HFFc6 (cell line): Measurements from ENCODE around the gene CCDC33. TPM values are rescaled to one million over a fixed set of nuclear protein-coding genes. Genes with fewer than 3 reads are reported as not detected.

Experiments used
- DNase-seq: peaks from one replicate; pipeline ENCODE4 v3.0.0-alpha.2; 2018
- H3K27ac Mint-ChIP-seq: 2 replicates; pipeline ENCODE4 v1.8.0; 2020; ENCODE audit warnings: mild to moderate bottlenecking, mixed read lengths
- H3K27me3 Mint-ChIP-seq: 2 replicates; pipeline ENCODE4 v1.8.0; 2021; ENCODE audit warnings: mild to moderate bottlenecking, moderate library complexity, mixed read lengths; ENCODE audit not compliant: insufficient read depth
- H3K36me3 Mint-ChIP-seq: 2 replicates; pipeline ENCODE4 v1.8.0; 2021; ENCODE audit warnings: low read depth, mixed read lengths
- H3K4me1 Mint-ChIP-seq: 2 replicates; pipeline ENCODE4 v1.8.0; 2020; ENCODE audit warnings: low read depth, mixed read lengths
- H3K4me3 Mint-ChIP-seq: 2 replicates; pipeline ENCODE4 v1.8.0; 2020; ENCODE audit warnings: mild to moderate bottlenecking, moderate library complexity, mixed read lengths
- H3K9me3 Mint-ChIP-seq: 2 replicates; pipeline ENCODE4 v1.8.0; 2020; ENCODE audit warnings: mild to moderate bottlenecking, mixed read lengths
- CTCF ChIP-seq: fragments of 200-600 bp; sonication (generic); IDR thresholded peaks from 2 replicates; pipeline ENCODE4 v1.5.0; 2021; ENCODE audit warnings: antibody characterized with exemption, mild to moderate bottlenecking
- total RNA-seq, 6 experiments: library from RNA; stranded (reverse); fragmentation: NEBNext Ultra II Directional; extraction: Animal tissue kit (Norgen Biotek cat#: 25700); gene quantifications; 2 replicates in 1 of 6; 3 replicates in 5 of 6; pipeline ENCODE4 v1.2.3, GENCODE V29; 2021

CCDC33 gene
- total RNA-seq, 6 experiments from 2014 or later, result 0.30 TPM; not detected in 5

DNA sequence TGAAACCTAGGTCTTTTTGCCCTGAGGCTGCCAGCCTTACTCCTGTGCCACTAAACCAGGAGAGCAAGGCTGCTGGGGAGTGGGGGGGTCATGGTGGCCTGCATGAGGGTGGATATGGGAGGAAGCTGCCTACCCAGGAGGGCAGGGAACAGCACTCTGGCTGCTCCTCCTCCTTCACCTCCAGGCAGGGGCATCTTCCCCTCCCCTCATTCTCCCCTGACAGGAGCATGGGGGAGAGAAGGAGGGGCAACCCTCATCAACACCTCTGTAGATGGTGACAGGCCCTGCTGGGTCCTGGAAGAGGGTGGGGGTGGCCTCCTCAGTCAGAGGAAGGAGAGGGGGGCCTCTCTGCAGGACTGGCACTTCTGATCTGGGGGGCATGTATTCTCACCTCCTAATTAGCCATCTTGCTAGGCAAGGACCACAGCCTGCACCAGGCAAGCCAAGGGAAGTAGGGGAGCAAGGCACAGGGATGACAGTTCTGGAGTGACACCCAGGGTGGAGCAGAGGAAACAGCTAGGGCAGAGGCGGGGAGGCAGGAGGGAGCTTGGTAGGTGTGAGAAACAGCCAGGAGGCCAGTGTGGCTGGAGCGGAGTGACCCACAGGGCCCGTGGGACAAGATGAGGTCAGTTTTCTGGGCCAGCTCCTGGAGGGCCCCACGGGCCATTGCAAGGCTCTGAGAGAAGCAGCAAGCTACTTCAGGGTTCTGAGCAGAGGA, 4.9 kb downstream of the CCDC33 start:
- H3K27ac Mint-ChIP-seq, result no peak overlapping the region
- peaks cover 2% of the 10 kb centered on the region; the same call in 1 of the 2 replicates for H3K27me3 Mint-ChIP-seq
- no peak overlapping the region for H3K4me3 Mint-ChIP-seq
- no peak for TF ChIP-seq CTCF
- H3K9me3 Mint-ChIP-seq, result no peaks in the 10 kb centered on the region
- DNase-seq, result no peak
- H3K4me1 Mint-ChIP-seq, result peaks cover 45% of the 10 kb centered on the region
- no peaks in the 10 kb centered on the region for H3K36me3 Mint-ChIP-seq

DNA sequence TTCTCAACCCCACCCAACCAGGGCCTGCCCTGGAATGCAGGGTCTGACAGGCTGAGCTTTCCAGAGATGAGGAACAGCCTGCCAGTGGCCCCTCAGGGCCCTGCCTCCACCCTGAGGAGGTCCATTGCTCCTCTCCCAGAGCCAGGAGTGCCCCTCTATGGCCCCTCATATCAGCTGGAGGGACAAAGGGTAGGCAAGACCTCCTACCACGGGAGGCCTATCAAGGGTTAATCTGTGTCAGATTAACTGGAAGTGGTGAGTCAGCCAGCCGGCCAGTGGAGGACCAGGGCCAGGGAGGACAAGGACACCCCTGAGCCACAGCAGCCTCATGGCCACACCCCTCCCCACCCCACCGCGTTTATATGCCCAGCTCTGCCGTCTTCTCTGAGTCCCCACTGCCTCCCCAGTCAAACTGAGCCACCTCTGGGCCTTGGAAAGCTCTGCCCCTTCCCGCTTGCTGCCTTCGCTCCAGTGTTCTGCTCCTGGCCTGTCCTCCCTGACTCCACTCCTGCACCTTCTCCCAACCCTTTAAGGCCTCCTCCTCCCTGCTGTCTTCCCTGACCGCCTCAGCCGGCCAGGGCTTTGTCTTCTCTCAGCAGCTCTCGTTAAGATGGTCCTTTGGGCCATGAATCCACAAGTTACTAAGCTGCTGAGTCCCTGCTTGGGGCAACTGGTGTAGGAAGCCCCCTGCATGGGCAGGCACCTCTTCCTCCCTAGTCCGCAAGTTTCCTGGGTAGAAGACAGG, 6.5 kb downstream of the CCDC33 start:
- no peaks in the 10 kb centered on the region for H3K36me3 Mint-ChIP-seq
- H3K4me3 Mint-ChIP-seq, result no peak overlapping the region
- DNase-seq, result peak; percentile 48
- peaks cover 2% of the 10 kb centered on the region for H3K27me3 Mint-ChIP-seq
- H3K4me1 Mint-ChIP-seq, result peaks cover 45% of the 10 kb centered on the region
- no peaks in the 10 kb centered on the region for H3K9me3 Mint-ChIP-seq
- no peak overlapping the region for H3K27ac Mint-ChIP-seq
- TF ChIP-seq CTCF, result no peak

DNA sequence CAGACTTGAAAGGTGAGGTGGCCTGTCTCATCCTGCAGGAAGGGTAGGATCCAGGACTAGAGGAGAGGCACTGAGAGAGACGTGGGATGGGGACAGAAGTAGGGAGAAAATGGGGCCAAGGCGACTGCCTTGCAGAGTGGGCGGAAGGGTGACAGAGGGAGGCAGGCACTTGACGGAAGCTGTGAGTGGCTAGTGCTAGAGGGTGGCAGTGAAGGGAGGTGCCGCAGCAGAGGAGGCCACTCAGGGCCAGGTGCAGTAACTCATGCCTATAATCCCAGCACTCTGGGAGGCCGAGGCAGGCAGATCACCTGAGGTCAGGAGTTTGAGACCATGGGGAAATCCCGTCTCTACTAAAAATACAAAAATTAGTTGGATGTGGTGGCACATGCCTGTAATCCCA, 7.3 kb downstream of the CCDC33 start:
- H3K36me3 Mint-ChIP-seq, result no peaks in the 10 kb centered on the region
- H3K27me3 Mint-ChIP-seq, result peaks cover 5% of the 10 kb centered on the region
- H3K4me3 Mint-ChIP-seq, result no peak overlapping the region
- peaks cover 45% of the 10 kb centered on the region for H3K4me1 Mint-ChIP-seq
- no peaks in the 10 kb centered on the region for H3K9me3 Mint-ChIP-seq
- no peak for TF ChIP-seq CTCF
- H3K27ac Mint-ChIP-seq, result no peak overlapping the region
- DNase-seq, result no peak

DNA sequence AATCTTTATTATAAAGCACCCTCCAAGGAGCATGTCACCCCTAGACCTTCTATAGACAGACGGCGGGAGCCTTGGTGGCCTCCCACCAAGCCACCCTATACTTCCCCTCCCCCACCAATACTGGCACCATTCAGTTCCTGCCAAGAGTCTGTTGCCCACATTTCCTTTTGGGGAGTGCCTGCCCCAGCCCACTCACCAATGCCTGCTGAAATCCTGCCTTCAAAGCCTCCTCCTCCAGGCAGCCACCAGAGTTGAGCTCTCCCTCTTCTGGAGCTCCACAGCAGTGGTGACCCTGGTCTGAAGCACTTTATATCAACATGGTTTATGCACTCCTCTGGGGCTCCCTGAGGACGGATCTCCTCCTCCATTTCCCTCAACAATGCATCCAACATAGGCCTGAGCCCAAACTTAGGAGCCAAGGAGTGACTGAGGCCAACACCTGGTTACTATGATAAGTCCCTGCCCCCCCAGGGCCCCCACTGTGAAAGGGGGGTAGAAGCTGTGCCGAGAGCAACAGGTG, 8.8 kb downstream of the CCDC33 start:
- H3K27me3 Mint-ChIP-seq, result peaks cover 12% of the 10 kb centered on the region
- H3K36me3 Mint-ChIP-seq, result no peaks in the 10 kb centered on the region
- H3K27ac Mint-ChIP-seq, result no peak overlapping the region
- H3K4me1 Mint-ChIP-seq, result peaks cover 31% of the 10 kb centered on the region
- no peak for DNase-seq
- no peaks in the 10 kb centered on the region for H3K9me3 Mint-ChIP-seq
- no peak for TF ChIP-seq CTCF
- no peak overlapping the region for H3K4me3 Mint-ChIP-seq

GRCh38 chr15:74245342-74245931, 9.3 kb downstream of the CCDC33 start:
- no peak for TF ChIP-seq CTCF
- H3K36me3 Mint-ChIP-seq, result no peaks in the 10 kb centered on the region
- peaks cover 13% of the 10 kb centered on the region for H3K27me3 Mint-ChIP-seq
- no peak for DNase-seq
- H3K27ac Mint-ChIP-seq, result no peak overlapping the region
- H3K9me3 Mint-ChIP-seq, result no peaks in the 10 kb centered on the region
- H3K4me1 Mint-ChIP-seq, result peaks cover 25% of the 10 kb centered on the region
- H3K4me3 Mint-ChIP-seq, result no peak overlapping the region
